Measurements from ENCODE around the gene LPP. TPM values are rescaled to one million over a fixed set of nuclear protein-coding genes. Genes with fewer than 3 reads are reported as not detected.

Gene LPP
- total RNA-seq, 6 experiments from 2014 or later: 41.5 to 90.5 (median 69.5) TPM

DNA sequence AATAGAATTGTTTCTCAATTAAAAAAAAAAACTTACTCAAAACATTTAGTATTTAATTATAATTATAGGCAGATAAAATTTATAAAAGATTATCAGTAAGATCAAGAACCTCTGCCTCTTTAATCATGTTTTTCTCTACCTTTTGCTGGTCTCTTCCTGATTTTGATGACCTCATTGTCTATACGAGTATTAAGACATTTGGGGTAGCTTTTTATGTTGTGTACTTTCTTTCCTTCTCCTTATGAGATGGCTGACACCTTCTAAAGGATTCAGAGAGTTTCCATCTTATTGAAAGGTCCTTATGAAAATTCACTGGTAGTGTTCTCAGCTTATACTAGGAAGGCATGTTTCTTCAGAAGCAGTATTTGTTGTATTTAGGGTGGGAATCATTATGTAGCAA, 426.3 kb downstream of the LPP start:
- no peaks in the 10 kb centered on the region for H3K9me3 ChIP-seq
- WGBS (ENCODE audit: insufficient coverage, low coverage, low lambda C conversion rate, missing lambda C conversion rate): 69% methylated on average over 1 of the region's 1 CpG
- H3K4me3 ChIP-seq: no peak overlapping the region
- intact Hi-C loops (cut with DNase I): no loop called here
- TF ChIP-seq, protein P1, sequence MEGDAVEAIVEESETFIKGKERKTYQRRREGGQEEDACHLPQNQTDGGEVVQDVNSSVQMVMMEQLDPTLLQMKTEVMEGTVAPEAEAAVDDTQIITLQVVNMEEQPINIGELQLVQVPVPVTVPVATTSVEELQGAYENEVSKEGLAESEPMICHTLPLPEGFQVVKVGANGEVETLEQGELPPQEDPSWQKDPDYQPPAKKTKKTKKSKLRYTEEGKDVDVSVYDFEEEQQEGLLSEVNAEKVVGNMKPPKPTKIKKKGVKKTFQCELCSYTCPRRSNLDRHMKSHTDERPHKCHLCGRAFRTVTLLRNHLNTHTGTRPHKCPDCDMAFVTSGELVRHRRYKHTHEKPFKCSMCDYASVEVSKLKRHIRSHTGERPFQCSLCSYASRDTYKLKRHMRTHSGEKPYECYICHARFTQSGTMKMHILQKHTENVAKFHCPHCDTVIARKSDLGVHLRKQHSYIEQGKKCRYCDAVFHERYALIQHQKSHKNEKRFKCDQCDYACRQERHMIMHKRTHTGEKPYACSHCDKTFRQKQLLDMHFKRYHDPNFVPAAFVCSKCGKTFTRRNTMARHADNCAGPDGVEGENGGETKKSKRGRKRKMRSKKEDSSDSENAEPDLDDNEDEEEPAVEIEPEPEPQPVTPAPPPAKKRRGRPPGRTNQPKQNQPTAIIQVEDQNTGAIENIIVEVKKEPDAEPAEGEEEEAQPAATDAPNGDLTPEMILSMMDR (IDR thresholded peaks at IDR 0.05): no peak
- TF ChIP-seq POLR2A (IDR thresholded peaks at IDR 0.05): no peak
- H3K27ac ChIP-seq: peak overlapping the region in 1 of 3 donors; percentile 50
- H3K27me3 ChIP-seq: no peaks in the 10 kb centered on the region
- DNase-seq (no peak), ATAC-seq (no peak)
- H3K4me1 ChIP-seq: peaks cover 0 to 45% (median 17%) of the 10 kb centered on the region in 4 donors
- no peaks in the 10 kb centered on the region for H3K36me3 ChIP-seq

DNA sequence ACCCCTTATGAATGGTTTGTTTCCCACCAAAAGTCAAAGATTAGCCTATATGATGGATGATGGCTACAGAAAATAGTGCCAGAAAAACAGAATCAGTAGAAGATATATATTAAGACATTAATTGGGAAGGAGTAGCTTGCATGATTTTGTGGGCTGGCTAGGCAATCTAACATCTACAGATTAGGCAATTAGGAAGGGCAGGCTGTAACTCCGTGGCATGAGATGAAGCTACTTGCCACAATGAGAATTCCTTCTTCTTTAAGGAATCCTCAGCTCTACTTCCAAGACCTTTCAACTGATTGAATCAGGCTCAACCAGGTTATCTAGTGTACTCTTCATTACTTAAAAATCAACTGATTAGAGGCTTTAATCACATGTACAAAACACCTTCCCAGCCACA, 426.7 kb downstream of the LPP start:
- ATAC-seq (no peak), DNase-seq (no peak)
- Histone ChIP-seq H3K27ac (peak overlapping the region in 1 of 3 donors; percentile 50), H3K9me3 (no peaks in the 10 kb centered on the region), H3K4me1 (peaks cover 0 to 45% (median 17%) of the 10 kb centered on the region in 4 donors), H3K36me3 (no peaks in the 10 kb centered on the region), H3K4me3 (no peak overlapping the region), H3K27me3 (no peaks in the 10 kb centered on the region)
- WGBS (ENCODE audit: insufficient coverage, low coverage, low lambda C conversion rate, missing lambda C conversion rate): 75% methylated on average over 1 of the region's 1 CpG
- TF ChIP-seq, protein P1 (IDR thresholded peaks at IDR 0.05): no peak
- no peak for TF ChIP-seq POLR2A (IDR thresholded peaks at IDR 0.05)
- intact Hi-C loops (cut with DNase I): no loop called here

GRCh38 chr3:188581365-188581764, 427.4 kb downstream of the LPP start:
- ATAC-seq: peak; percentile 20 to 79 (median 66)
- intact Hi-C loops (cut with DNase I): no loop called here
- no peaks in the 10 kb centered on the region for H3K36me3 ChIP-seq

GRCh38 chr3:188581792-188582191, 427.8 kb downstream of the LPP start:
- peaks cover 0 to 45% (median 17%) of the 10 kb centered on the region in 4 donors for H3K4me1 ChIP-seq
- H3K4me3 ChIP-seq: no peak overlapping the region
- ATAC-seq: peak in 2 of 4 donors; percentile 30 to 43
- intact Hi-C loops (cut with DNase I): no loop called here
- peak overlapping the region in 2 of 3 donors; percentile 8 to 50 for H3K27ac ChIP-seq
- TF ChIP-seq, protein P1 (IDR thresholded peaks at IDR 0.05): no peak
- TF ChIP-seq POLR2A (IDR thresholded peaks at IDR 0.05): no peak
- DNase-seq: no peak
- 28% methylated on average over 4 of the region's 4 CpGs for WGBS (ENCODE audit: insufficient coverage, low coverage, low lambda C conversion rate, missing lambda C conversion rate)
- no peaks in the 10 kb centered on the region for H3K9me3 ChIP-seq
- no peaks in the 10 kb centered on the region for H3K27me3 ChIP-seq
- no peaks in the 10 kb centered on the region for H3K36me3 ChIP-seq

More at GRCh38 chr3:188581365-188581764, 427.4 kb downstream of the LPP start:
- Histone ChIP-seq H3K9me3 (no peaks in the 10 kb centered on the region), H3K27me3 (no peaks in the 10 kb centered on the region), H3K4me3 (no peak overlapping the region), H3K4me1 (peaks cover 0 to 45% (median 17%) of the 10 kb centered on the region in 4 donors), H3K27ac (peak overlapping the region in 2 of 3 donors; percentile 8 to 50)
- 65% methylated on average over 4 of the region's 4 CpGs for WGBS (ENCODE audit: insufficient coverage, low coverage, low lambda C conversion rate, missing lambda C conversion rate)
- peak; percentile 12 for TF ChIP-seq POLR2A (IDR thresholded peaks at IDR 0.05)
- TF ChIP-seq, protein P1 (IDR thresholded peaks at IDR 0.05): no peak
- DNase-seq: peak in 1 of 3 donors; percentile 69

Data from right lobe of liver (tissue), 6 donors.